HG03060 (cell line): ENCODE results near the gene SEC14L6.
"Not testable (repeated sequence)": the region's sequence is repeated elsewhere in the genome, so short reads cannot be mapped to it uniquely, and the experiment has no call there.

Experiments used
- ATAC-seq: cut with Tn5 transposase; IDR thresholded peaks from one replicate; pipeline ENCODE4 v1.9.1; 2021; ENCODE audit warnings: low read depth, moderate number of reproducible peaks; ENCODE audit not compliant: unreplicated experiment

SEC14L6 gene

GRCh38 chr22:30546616-30547015, at the start of gene SEC14L6:
Gene SEC14L6, minus strand, starts transcription at chr22:30546741. Its CDS starts 59 bp downstream, at chr22:30546682.
- no peak for ATAC-seq

DNA sequence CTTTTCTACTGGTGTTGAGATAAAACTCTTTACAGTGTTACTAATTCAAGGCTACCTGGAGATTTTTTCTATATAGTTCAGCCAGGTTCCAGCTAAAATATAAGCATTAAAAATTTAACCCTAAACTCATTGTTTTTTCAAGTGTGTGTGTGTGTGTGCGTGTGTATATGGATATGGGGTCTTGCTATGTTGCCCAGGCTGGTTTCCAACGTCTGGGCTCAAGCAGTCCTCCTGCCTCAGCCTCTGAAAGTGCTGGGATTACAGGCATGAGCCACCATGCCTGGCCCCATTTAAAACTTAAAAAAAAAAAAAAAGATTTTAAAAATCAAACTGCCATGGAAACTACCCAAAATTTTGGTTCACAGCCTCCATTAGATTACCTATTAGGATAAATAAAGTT, 49.7 kb upstream of the SEC14L6 start:
- ATAC-seq = no peak

DNA sequence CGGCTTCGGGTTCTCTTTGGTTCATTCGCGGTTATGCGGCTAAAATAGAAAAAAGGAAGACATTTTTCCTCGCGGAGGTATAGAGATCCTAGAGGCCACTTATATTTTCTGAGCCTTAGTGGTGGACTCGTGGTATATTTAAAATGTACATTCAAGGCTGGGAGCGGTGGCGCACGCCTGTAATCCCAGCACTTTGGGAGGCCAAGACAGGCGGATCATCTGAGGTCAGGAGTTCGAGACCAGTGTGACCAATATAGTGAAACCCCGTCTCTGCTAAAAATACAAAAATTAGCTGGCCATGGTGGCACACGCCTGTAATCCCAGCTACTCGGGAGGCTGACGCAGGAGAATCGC, 45.8 kb upstream of the SEC14L6 start:
- ATAC-seq = not testable (repeated sequence)

- peak; percentile 90 for ATAC-seq
These were observed 45.2 kb upstream of the SEC14L6 start, which contains the start of gene PES1 for GRCh38 chr22:30591588-30592359. Gene PES1, minus strand, starts transcription at chr22:30591910. Its CDS starts 77 bp downstream, at chr22:30591833.

DNA sequence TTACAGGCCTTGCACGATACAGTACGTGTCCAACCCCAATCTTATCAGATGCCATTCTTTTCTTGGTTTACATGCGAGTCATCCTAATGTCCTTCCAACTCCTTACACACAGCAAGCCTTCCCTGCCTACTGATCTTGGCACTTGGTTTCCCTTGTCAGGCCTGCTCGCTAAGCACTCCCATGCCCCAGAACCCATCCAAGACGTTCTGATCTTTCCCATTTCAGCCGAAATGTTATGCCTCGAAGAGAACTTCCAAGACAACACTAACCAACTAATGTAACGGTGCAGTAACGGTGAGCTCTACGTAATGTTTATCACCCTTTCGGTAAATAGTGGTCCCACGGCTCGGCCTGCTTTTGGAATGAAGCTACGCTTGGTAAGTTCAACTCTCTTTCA, 44.6 kb upstream of the SEC14L6 start:
- no peak for ATAC-seq

DNA sequence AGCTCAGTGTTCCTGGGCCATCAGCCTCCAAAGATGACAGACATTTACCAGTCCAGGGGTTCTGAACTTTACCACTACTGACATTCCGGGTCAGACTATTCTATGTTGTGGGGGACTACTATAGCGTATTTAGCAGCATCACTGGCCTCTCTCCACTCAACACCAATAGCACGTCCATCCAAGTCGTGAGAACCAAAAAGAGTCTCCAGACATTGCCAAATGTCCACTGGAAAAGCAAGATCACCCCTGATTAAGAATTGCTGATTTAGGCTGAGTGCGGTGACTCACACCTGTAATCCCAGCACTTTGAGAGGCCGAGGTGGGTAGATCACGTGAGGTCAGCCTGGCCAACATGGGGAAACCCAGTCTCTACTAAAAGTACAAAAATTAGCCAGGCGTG, 39.9 kb upstream of the SEC14L6 start:
- ATAC-seq = no peak

DNA sequence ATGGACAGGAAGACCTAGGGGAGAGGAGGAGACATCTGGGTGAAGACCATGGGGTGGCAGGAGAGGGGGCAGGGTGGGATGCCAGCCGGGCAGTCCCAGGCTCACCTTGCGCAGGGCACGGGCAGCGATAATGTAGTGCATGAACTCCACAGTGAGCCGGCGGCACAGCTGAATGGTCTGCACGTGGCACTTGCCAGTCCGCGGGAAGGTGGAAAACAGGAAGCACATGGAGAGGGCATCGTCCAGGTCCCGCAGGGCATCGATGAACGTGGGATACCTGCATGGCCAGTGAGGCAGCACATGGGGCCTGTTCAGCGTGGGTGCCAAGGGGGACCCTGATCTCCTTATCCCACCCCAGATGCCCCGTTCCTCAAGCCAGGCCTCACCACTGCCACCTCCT, 37.9 kb upstream of the SEC14L6 start:
- ATAC-seq = no peak

GRCh38 chr22:30582788-30583545, 36.4 kb upstream of the SEC14L6 start:
- no peak for ATAC-seq

DNA sequence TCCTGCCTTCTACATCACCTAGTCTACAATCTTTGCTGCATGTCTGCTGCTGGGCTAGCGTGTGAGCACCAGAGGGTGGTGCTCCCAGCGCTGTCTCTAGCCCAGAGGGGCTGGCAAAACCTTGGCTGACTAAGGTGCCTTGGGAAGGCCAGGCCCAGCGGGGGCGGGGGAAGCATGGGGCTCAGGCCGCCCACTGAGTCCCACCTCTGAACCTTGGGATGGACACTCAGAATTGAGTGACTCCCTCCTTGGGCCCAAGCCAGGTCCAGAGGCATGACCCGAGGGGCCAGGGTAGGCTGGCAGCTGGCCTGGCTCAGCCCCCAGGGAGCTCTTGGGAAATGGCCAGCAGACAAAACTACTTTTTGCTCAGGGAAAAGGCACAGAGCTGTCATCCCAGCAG, 35.5 kb upstream of the SEC14L6 start:
- ATAC-seq = no peak

DNA sequence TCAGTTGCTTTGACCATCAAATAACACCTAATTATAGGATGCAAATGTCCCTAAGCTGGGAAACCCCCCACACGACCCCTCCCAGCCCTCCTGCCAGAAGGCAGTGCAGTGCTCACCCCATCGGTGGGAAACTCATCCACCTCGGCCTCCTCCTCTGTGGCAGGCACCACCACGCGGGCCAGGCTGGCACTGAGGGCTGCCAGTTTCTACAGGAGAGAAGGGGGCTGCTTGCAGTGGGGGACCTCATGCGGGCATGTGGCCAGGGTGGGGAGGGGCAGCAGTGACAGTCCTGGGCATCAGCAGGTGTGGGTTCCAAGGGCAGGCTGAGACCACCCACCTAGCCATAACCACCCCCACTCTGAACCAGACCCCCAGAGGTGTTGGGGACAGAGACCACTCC, 34.4 kb upstream of the SEC14L6 start:
- ATAC-seq = no peak

DNA sequence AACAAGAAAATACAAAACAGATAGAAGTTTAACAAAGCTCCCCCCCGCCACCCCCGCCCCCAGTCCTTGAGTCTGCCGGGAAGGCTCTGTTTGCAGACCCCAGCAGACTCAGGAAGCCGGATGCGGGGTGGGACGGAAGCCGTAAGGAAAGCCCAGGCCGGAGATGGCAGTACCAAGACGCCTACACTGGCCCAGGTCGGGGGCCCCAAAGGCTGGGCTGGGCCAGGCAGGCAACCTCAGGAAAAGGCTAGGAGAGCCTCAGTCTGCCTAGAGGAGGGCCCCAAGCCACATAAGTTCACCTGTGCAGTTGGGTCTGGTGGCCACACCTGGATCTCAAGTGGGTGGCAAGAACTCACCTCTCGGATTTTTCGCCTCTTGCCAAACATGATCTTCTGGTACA, 31.9 kb upstream of the SEC14L6 start:
- no peak for ATAC-seq

DNA sequence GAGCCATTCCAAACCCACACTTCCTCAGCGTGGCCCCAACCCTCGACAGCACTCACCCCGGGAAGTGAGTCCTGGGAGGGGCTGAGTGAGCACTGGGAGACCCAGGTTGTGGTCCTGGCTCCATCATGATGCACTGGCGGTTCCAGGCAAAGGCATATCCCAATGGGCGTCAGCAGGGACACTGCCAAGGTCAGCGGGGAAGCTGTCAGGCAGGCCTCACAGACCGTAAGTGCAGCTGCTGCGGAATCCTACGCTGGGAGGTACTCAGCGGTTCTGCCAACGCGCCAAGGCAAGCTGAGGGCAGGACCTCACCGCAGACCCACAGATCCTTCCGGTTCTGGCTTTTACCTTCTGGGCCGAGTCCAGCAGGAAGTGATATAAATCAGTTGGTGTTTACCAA, 29.3 kb upstream of the SEC14L6 start:
- ATAC-seq = no peak

GRCh38 chr22:30574997-30575671, 28.6 kb upstream of the SEC14L6 start:
- no peak for ATAC-seq

DNA sequence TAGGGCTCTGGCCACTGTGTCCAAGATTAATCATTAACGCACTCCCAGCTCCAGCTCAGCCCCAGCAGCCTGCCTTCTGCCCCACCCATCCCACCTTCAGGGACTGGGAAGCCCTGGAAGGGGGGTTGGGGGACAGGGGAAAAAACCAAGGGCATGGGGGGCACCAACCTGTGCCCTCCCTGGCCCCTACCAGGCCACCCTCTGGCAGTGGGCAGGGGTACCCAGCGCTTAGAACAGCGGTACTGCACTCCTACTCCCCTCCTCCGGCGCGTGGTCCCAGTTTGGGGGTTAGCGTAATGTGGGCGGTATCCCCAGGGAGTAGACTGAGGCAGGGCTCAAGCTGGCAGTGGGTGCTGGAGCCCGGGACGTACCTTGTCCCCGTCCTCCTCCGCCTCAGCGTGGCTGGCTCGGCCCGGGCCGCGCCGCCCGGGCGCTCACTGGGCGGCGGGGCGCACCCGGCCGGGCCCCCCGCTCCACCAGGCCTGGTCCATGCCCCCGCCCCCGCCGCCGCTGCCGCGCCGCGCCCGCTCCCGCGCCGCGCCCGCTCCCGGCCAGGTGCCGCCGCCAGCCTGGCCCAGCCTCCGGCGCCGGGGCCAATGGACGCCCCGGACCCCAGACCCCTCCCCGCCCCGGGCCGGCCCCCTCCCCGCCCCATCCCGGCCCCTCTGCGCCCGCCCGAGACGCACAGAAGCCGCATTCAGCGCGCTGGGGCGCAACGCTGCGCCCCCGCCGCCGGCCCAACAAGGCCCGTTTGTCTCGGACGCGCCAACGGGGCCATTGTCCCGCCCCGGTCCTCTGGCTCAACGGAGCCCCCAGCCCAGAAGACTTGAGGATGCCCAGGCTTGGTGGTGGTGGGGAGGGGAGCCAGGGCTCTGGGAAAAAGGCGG, 27.8 kb upstream of the SEC14L6 start, which contains the start of gene GAL3ST1:
TSS of gene GAL3ST1 (minus strand) at position 571 of the 887 bp plus-strand sequence. CDS start 17,273 bp downstream, outside the sequence.
- no peak for ATAC-seq

DNA sequence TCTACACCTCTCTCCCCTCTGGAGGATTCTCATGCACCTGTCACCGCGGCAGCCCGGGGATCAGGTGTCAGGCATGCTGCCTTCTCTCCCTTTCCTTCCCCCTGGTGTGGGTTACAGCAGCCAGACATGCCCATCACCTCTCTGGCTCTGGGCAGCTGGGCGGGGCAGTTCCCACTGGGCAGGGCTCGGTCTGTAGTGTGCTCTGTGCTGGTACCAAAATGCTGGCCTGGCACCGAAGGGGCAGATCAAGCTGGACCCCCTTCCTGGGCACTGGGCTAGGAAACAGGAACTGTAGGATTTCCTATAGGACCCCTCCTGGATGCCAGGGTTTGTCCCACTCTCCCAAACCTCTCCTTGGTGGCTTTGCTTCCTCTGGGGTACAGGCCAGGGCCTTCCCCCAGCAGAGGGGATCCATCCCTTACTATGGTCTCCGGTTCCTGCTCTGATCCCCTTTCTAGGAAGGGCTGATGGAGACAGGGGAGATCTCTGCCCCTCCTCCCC, 27.1 kb upstream of the SEC14L6 start:
- no peak for ATAC-seq

- ATAC-seq = no peak
These were observed 26.5 kb upstream of the SEC14L6 start for GRCh38 chr22:30572840-30573593.

DNA sequence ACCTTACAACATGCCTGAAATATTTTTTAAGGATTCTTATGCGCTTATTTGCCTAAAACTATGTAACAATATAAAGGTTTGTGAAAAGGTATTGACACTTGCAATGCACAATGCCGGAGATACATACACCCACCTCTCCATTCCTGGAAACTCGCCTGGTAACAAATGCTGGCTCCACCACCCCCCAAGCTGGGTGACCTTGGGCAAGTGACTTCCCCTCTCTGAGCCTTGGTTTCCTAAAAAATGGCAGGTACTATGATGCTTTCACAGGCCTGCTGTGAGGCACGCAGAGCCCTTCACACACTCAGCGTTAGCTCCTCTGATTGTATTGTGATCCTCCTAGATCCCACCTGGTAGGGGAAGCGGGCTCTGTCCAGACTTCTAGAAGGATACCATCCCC, 25.7 kb upstream of the SEC14L6 start:
- no peak for ATAC-seq

- ATAC-seq = no peak
These were observed 23.2 kb upstream of the SEC14L6 start for GRCh38 chr22:30569674-30570202.

DNA sequence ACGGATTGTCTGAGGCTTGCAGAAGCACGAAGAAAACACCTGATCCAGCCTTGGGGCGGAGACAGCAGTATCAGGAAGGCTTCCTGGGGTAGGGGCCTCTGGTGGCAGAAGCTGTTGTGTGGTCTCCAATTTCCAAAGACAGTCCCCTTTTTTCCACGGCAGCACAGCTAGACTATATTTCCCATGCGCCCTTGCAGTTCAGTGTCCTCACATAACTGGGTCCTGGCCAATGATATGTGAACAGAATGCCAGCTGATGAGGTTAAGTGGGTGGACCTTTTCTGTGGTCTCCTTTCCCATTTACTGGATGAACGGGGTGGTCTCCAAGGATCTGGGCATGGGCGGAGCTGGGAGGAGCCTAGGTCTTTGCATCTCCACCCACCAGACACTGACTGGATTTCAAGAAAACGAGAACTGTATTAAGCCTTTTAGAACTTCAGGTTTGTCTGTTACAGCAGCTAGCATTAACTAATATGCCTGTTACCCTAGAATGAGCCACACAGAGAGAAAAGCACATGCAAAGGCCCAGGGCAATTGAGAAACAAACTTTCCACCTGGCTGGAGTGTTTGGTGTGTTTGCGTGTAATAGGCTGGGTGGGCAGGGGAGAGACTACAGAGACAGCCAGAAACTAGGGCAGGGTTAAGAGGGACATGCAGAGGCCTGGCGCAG, 21.7 kb upstream of the SEC14L6 start:
- ATAC-seq = no peak
